Esophagus muscularis mucosa (tissue), 4 donors: ENCODE data around the gene ANLN. TPM values are rescaled to one million over a fixed set of nuclear protein-coding genes. Genes with fewer than 3 reads are reported as not detected.
A peak's percentile ranks its signal among the peaks of the same experiment; 100 is the strongest.
"Not testable (repeated sequence)": the region's sequence is repeated elsewhere in the genome, so short reads cannot be mapped to it uniquely, and the experiment has no call there.

Source experiments
- DNase-seq: peaks from one replicate; pipeline ENCODE4 v3.0.0-alpha.2; 2017; ENCODE audit errors: extremely low spot score
- H3K27ac ChIP-seq, 4 donors: fragments of 200-600 bp; sonication (generic); replicated peaks in 1 of 4; 1 replicate in 3 of 4; 2 replicates in 1 of 4; pipeline ENCODE4 v1.5.1; 2016 to 2019; ENCODE audit warnings: mild to moderate bottlenecking in 1 of 4
- H3K27me3 ChIP-seq, 4 donors: fragments of 200-600 bp; sonication (generic); one replicate each; pipeline versions ENCODE4 v1.5.1 to v1.6.0; 2016 to 2019
- H3K36me3 ChIP-seq, 4 donors: fragments of 200-600 bp; sonication (generic); one replicate each; pipeline ENCODE4 v1.5.1; 2016 to 2019
- H3K4me1 ChIP-seq, 4 donors: fragments of 200-600 bp; sonication (generic); one replicate each; pipeline ENCODE4 v1.5.1; 2016 to 2019
- H3K4me3 ChIP-seq, 4 donors: fragments of 200-600 bp; sonication (generic); 1 replicate in 2 of 4; 2 replicates in 2 of 4; pipeline ENCODE4 v1.5.1; 2016 to 2019; ENCODE audit warnings: mild to moderate bottlenecking in 4 of 4, moderate library complexity in 1 of 4
- H3K9me3 ChIP-seq, 4 donors: fragments of 200-600 bp; sonication (generic); 1 replicate in 3 of 4; 2 replicates in 1 of 4; pipeline ENCODE4 v1.5.1; 2016 to 2019
- CTCF ChIP-seq, 3 experiments: fragments of 200-600 bp in 2 of 3; fragments of 450-650 bp in 1 of 3; sonication (generic) in 2 of 3; IDR thresholded peaks; one replicate each; pipeline ENCODE4 v1.5.1; 2017 to 2019; ENCODE audit warnings: antibody characterized with exemption in 3 of 3, mild to moderate bottlenecking in 2 of 3, moderate library complexity in 1 of 3
- EP300 ChIP-seq: sonication (generic); formaldehyde crosslinking; IDR thresholded peaks from one replicate; pipeline ENCODE4 v1.6.1; 2017; ENCODE audit warnings: antibody characterized with exemption
- POLR2A ChIP-seq: fragments of 450-650 bp; IDR thresholded peaks from one replicate; pipeline ENCODE4 v1.6.1; 2017; ENCODE audit warnings: antibody characterized with exemption, moderate library complexity, mild to moderate bottlenecking, low read depth
- POLR2AphosphoS5 ChIP-seq, 2 donors: sonication (generic); formaldehyde crosslinking; IDR thresholded peaks; one replicate each; pipeline ENCODE4 v1.6.1; 2017; ENCODE audit warnings: antibody characterized with exemption in 2 of 2
- WGBS: methylation state at CpG from one replicate; pipeline ENCODE4 v1.1.5; 2018; 5-methylcytosine and 5-hydroxymethylcytosine counted together
- intact Hi-C: fragments of 100-400 bp; cut with DNase I; formaldehyde crosslinking; loops from one replicate; pipeline ENCODE4 v1.15.1; 2023
- total RNA-seq, 4 donors: library from RNA; depleted of rRNA; stranded (reverse); fragments of >200 nt; gene quantifications; one replicate each; pipeline versions ENCODE4 v1.1.0 to v1.2.1, GENCODE V29; 2016

ANLN gene
- total RNA-seq, 4 donors from 2014 or later, result 4.1 to 11.2 (median 8.0) TPM

- 92% methylated on average over 2 of the region's 2 CpGs for WGBS
Measured at GRCh38 chr7:36478745-36479144, 89.1 kb downstream of the ANLN start.

GRCh38 chr7:36483853-36484252 is 94.2 kb downstream of the ANLN start:
- H3K4me1 ChIP-seq, intact Hi-C loops, H3K4me3 ChIP-seq, H3K27ac ChIP-seq, DNase-seq, H3K36me3 ChIP-seq, H3K9me3 ChIP-seq, H3K27me3 ChIP-seq: not testable (repeated sequence)
- 73% methylated on average over 4 of the region's 4 CpGs for WGBS

More at GRCh38 chr7:36478745-36479144, 89.1 kb downstream of the ANLN start:
- peaks cover 0 to 2% (median 0%) of the 10 kb centered on the region in 4 donors for H3K4me1 ChIP-seq
- TF ChIP-seq POLR2A (no peak), CTCF (IDR thresholded peaks at IDR 0.05) (no peak), POLR2AphosphoS5 (IDR thresholded peaks at IDR 0.05) (no peak), EP300 (no peak)
- H3K27ac ChIP-seq, result no peak overlapping the region
- no peaks in the 10 kb centered on the region for H3K9me3 ChIP-seq
- H3K4me3 ChIP-seq, result no peak overlapping the region
- DNase-seq, result no peak
- intact Hi-C loops, result no loop called here
- no peaks in the 10 kb centered on the region for H3K36me3 ChIP-seq
- no peaks in the 10 kb centered on the region for H3K27me3 ChIP-seq

DNA sequence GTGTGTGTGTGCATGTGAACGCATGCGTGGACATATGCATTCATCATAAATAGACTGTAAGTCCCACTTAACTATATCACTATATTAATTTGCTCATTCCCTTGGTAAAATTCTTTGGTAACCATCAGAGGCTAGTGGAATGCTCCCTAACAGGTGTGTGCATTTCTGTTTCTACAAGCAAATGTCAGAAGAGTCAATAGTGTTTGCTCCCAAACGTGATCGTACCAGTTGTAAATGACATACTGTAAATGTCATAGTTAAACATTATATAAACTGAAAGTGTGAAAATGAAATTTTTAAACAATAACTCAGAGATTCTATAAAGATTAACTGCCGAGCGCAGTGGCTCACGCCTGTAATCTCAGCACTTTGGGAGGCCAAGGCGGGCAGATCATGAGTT is 94.6 kb downstream of the ANLN start:
- Histone ChIP-seq H3K27me3 (no peaks in the 10 kb centered on the region), H3K27ac (no peak overlapping the region), H3K9me3 (no peaks in the 10 kb centered on the region), H3K36me3 (no peaks in the 10 kb centered on the region), H3K4me3 (no peak overlapping the region), H3K4me1 (no peaks in the 10 kb centered on the region)
- no peak for TF ChIP-seq POLR2A
- TF ChIP-seq EP300, result no peak
- no peak for TF ChIP-seq POLR2AphosphoS5 (IDR thresholded peaks at IDR 0.05)
- TF ChIP-seq CTCF (IDR thresholded peaks at IDR 0.05), result no peak
- DNase-seq, result no peak
- intact Hi-C loops, result no loop called here
- 79% methylated on average over 8 of the region's 8 CpGs for WGBS

GRCh38 chr7:36486336-36486735 is 96.7 kb downstream of the ANLN start:
- intact Hi-C loops, result loop anchor here (5.0 kb wide), 2 partner anchors 186 to 711 kb away; no protein-coding TSS in a partner anchor
- Histone ChIP-seq H3K36me3 (no peaks in the 10 kb centered on the region), H3K9me3 (no peaks in the 10 kb centered on the region), H3K4me3 (no peak overlapping the region), H3K27ac (no peak overlapping the region), H3K4me1 (peaks cover 0 to 8% (median 4%) of the 10 kb centered on the region in 4 donors), H3K27me3 (no peaks in the 10 kb centered on the region)
- 67% methylated on average over 4 of the region's 4 CpGs for WGBS
- DNase-seq, result no peak
- TF ChIP-seq EP300 (no peak), POLR2A (no peak), CTCF (IDR thresholded peaks at IDR 0.05) (no peak), POLR2AphosphoS5 (IDR thresholded peaks at IDR 0.05) (no peak)

GRCh38 chr7:36487756-36488336 is 98.2 kb downstream of the ANLN start:
- Histone ChIP-seq H3K36me3 (no peaks in the 10 kb centered on the region), H3K4me3 (no peak overlapping the region), H3K4me1 (peaks cover 0 to 8% (median 4%) of the 10 kb centered on the region in 4 donors), H3K27ac (no peak overlapping the region), H3K9me3 (no peaks in the 10 kb centered on the region), H3K27me3 (no peaks in the 10 kb centered on the region)
- TF ChIP-seq POLR2AphosphoS5 (IDR thresholded peaks at IDR 0.05) (no peak), CTCF (IDR thresholded peaks at IDR 0.05) (peak; percentile 62 to 70 (median 65)), EP300 (no peak)
- no peak for DNase-seq
- 33% methylated on average over 4 of the region's 4 CpGs for WGBS
- intact Hi-C loops, result loop anchor here (5.0 kb wide), 2 partner anchors 184 to 709 kb away; no protein-coding TSS in a partner anchor

GRCh38 chr7:36488672-36489071 is 99.0 kb downstream of the ANLN start:
- not testable (repeated sequence) for H3K4me3 ChIP-seq

More at GRCh38 chr7:36488672-36489071, 99.0 kb downstream of the ANLN start:
- intact Hi-C loops, result loop anchor here (5.0 kb wide), 2 partner anchors 184 to 709 kb away; no protein-coding TSS in a partner anchor
- not testable (repeated sequence) for H3K27me3 ChIP-seq, H3K36me3 ChIP-seq, H3K27ac ChIP-seq, DNase-seq, H3K4me1 ChIP-seq, H3K9me3 ChIP-seq
- WGBS, result 93% methylated on average over 5 of the region's 5 CpGs
